Mucosa of descending colon (tissue), 3 donors: ENCODE data around the gene UBR3. TPM values are rescaled to one million over a fixed set of nuclear protein-coding genes. Genes with fewer than 3 reads are reported as not detected.

Experiments used
- ATAC-seq: fragments of 200-7000 bp; cut with Tn5 transposase; one replicate; pipeline ENCODE4 v1.9.1; 2020; ENCODE audit warnings: mild to moderate bottlenecking, moderate library complexity
- DNase-seq, 3 donors: peaks; one replicate each; pipeline ENCODE4 v3.0.0-alpha.2; 2020
- H3K36me3 ChIP-seq: fragments of 200-600 bp; one replicate; pipeline ENCODE4 v1.8.0; 2021; ENCODE audit warnings: low read depth, mild to moderate bottlenecking
- H3K4me1 ChIP-seq: fragments of 200-600 bp; one replicate; pipeline ENCODE4 v1.8.0; 2021; ENCODE audit warnings: low read depth, mild to moderate bottlenecking
- H3K4me3 ChIP-seq: fragments of 200-600 bp; one replicate; pipeline ENCODE4 v1.8.0; 2021; ENCODE audit warnings: mild to moderate bottlenecking
- H3K9me3 ChIP-seq: fragments of 200-600 bp; one replicate; pipeline ENCODE4 v1.8.0; 2021; ENCODE audit warnings: mild to moderate bottlenecking
- CTCF ChIP-seq: fragments of 200-600 bp; IDR thresholded peaks from one replicate; pipeline ENCODE4 v1.8.0; 2022; ENCODE audit warnings: antibody characterized with exemption, mild to moderate bottlenecking
- intact Hi-C, 2 donors: fragments of 100-400 bp; cut with DNase I in 1 of 2; cut with micrococcal nuclease in 1 of 2; formaldehyde crosslinking; loops; one replicate each; pipeline versions ENCODE4 v1.11.0 to v1.11.1; 2022; cut with DNase I, micrococcal nuclease
- long read RNA-seq, 2 donors: library from polyadenylated mRNA; unstranded; transcript quantifications; one replicate each; pipeline ENCODE4 v2.0.0, GENCODE V29; 2019 to 2021
- total RNA-seq, 3 donors: library from RNA; stranded (reverse); fragmentation: NEBNext Ultra II Directional in 2 of 3; extraction: Animal tissue kit (Norgen Biotek cat#: 25700) in 2 of 3; gene quantifications; one replicate each; pipeline versions ENCODE4 v1.2.1 to v1.2.4, GENCODE V29; 2021 to 2023
- donor health status: DM: no; HTN: no; CAD: no; lungs with moderate emphysema.
- donor health status: DM: no; HTN: no; CAD: no.
- donor health status: DM: no; HTN: yes; CAD: no.

The UBR3 gene
- total RNA-seq: 10 to 100 TPM; 32.5 to 65.8 (median 39.6) TPM
- long read RNA-seq, donor 1, full-length matches to known transcripts: 7 of 15 reads
- long read RNA-seq, donor 1, partial matches to known transcripts: 6 of 15 reads
- long read RNA-seq, donor 1, other reads (novel, unspliced or antisense): 2 of 15 reads
- long read RNA-seq, donor 2: 0 reads

GRCh38 chr2:169827272-169828140, at the start of gene UBR3:
TSS of gene UBR3 (plus strand) at chr2:169827454. CDS start at chr2:169827508, 54 bp downstream.
- no peak for TF ChIP-seq CTCF
- Histone ChIP-seq H3K4me3 (peak within 1 kb of the TSS; percentile 81), H3K9me3 (no peaks in the 10 kb centered on the region), H3K4me1 (peaks cover 17% of the 10 kb centered on the region), H3K36me3 (no peaks in the 10 kb centered on the region)
- intact Hi-C loops: no loop called here
- DNase-seq: peak; percentile 94 to 95 (median 95)
- peak; percentile 91 for ATAC-seq

- Histone ChIP-seq H3K36me3 (no peaks in the 10 kb centered on the region), H3K9me3 (no peaks in the 10 kb centered on the region), H3K4me3 (no peak overlapping the region), H3K4me1 (no peaks in the 10 kb centered on the region)
- intact Hi-C loops: no loop called here
- ATAC-seq: no peak
- no peak for DNase-seq
- no peak for TF ChIP-seq CTCF
Observed at GRCh38 chr2:169778446-169778845, 48.8 kb upstream of the UBR3 start.

GRCh38 chr2:169781249-169782013, 45.8 kb upstream of the UBR3 start:
- H3K9me3 ChIP-seq: no peaks in the 10 kb centered on the region
- H3K36me3 ChIP-seq: no peaks in the 10 kb centered on the region
- no peak overlapping the region for H3K4me3 ChIP-seq
- ATAC-seq: no peak
- no peak for DNase-seq
- intact Hi-C loops: no loop called here
- TF ChIP-seq CTCF: no peak
- no peaks in the 10 kb centered on the region for H3K4me1 ChIP-seq

GRCh38 chr2:169782513-169782912, 44.7 kb upstream of the UBR3 start:
- ATAC-seq: no peak
- TF ChIP-seq CTCF: no peak
- intact Hi-C loops: no loop called here

GRCh38 chr2:169790581-169790980, 36.7 kb upstream of the UBR3 start:
- intact Hi-C loops: no loop called here
- H3K4me3 ChIP-seq: no peak overlapping the region
- TF ChIP-seq CTCF: no peak

More at GRCh38 chr2:169782513-169782912, 44.7 kb upstream of the UBR3 start:
- no peaks in the 10 kb centered on the region for H3K9me3 ChIP-seq
- no peak overlapping the region for H3K4me3 ChIP-seq
- no peaks in the 10 kb centered on the region for H3K36me3 ChIP-seq
- H3K4me1 ChIP-seq: no peaks in the 10 kb centered on the region
- no peak for DNase-seq

More at GRCh38 chr2:169790581-169790980, 36.7 kb upstream of the UBR3 start:
- Histone ChIP-seq H3K36me3 (no peaks in the 10 kb centered on the region), H3K4me1 (no peaks in the 10 kb centered on the region), H3K9me3 (no peaks in the 10 kb centered on the region)
- ATAC-seq (no peak), DNase-seq (no peak)
